Psoas muscle (tissue), 8 donors: ENCODE data around the gene TSC2. TPM values are rescaled to one million over a fixed set of nuclear protein-coding genes. Genes with fewer than 3 reads are reported as not detected.
A peak's percentile ranks its signal among the peaks of the same experiment; 100 is the strongest.
"Not testable (repeated sequence)": the region's sequence is repeated elsewhere in the genome, so short reads cannot be mapped to it uniquely, and the experiment has no call there.

Source experiments
- ATAC-seq, 4 donors: fragments of 200-7000 bp; cut with Tn5 transposase; one replicate each; pipeline ENCODE4 v1.9.1; 2020; ENCODE audit warnings: moderate library complexity in 3 of 4, mild to moderate bottlenecking in 2 of 4
- DNase-seq, 2 donors: peaks; one replicate each; pipeline ENCODE4 v3.0.0-alpha.2; 2020
- H3K27ac ChIP-seq: fragments of 200-600 bp; one replicate; pipeline ENCODE4 v1.8.0; 2022
- H3K27me3 ChIP-seq, 3 donors: fragments of 200-600 bp in 1 of 3; one replicate each; pipeline versions ENCODE4 v1.6.1 to v1.8.0; 2013 to 2022; ENCODE audit warnings: low read length in 2 of 3, mild to moderate bottlenecking in 2 of 3, moderate library complexity in 1 of 3; ENCODE audit not compliant: insufficient read depth in 3 of 3
- H3K36me3 ChIP-seq, 2 donors: fragments of 200-600 bp in 1 of 2; one replicate each; pipeline versions ENCODE4 v1.6.1 to v1.8.0; 2013 to 2022; ENCODE audit warnings: low read depth in 1 of 2, mild to moderate bottlenecking in 1 of 2, moderate library complexity in 1 of 2; ENCODE audit not compliant: insufficient read depth in 1 of 2
- H3K4me1 ChIP-seq: fragments of 200-600 bp; one replicate; pipeline ENCODE4 v1.8.0; 2022
- H3K4me3 ChIP-seq: fragments of 200-600 bp; one replicate; pipeline ENCODE4 v1.8.0; 2022; ENCODE audit warnings: mild to moderate bottlenecking
- H3K9me3 ChIP-seq: fragments of 200-600 bp; one replicate; pipeline ENCODE4 v1.8.0; 2022
- CTCF ChIP-seq: fragments of 200-600 bp; IDR thresholded peaks from one replicate; pipeline ENCODE4 v1.8.0; 2022; ENCODE audit warnings: antibody characterized with exemption
- WGBS, 3 donors: extraction: QIAGEN DNeasy Blood & Tissue Kit; methylation state at CpG; one replicate each; pipeline versions ENCODE4 v1.1.6 to v1.1.7; 2013; 5-methylcytosine and 5-hydroxymethylcytosine counted together
- intact Hi-C, 2 donors: fragments of 100-400 bp; cut with DNase I; formaldehyde crosslinking; loops; one replicate each; pipeline versions ENCODE4 v1.11.0 to v1.14.2; 2022
- polyA plus RNA-seq, 3 donors: library from polyadenylated mRNA; stranded (reverse); fragments of 200-250 nt; gene quantifications; one replicate each; pipeline ENCODE4 v1.2.3, GENCODE V29; 2013
- total RNA-seq, 4 donors: library from RNA; stranded (reverse); fragmentation: NEBNext Ultra II Directional in 2 of 4; extraction: Animal tissue kit (Norgen Biotek cat#: 25700) in 2 of 4; gene quantifications; one replicate each; pipeline versions ENCODE4 v1.2.1 to v1.2.4, GENCODE V29; 2021 to 2023
- donor health status: healthy with polysubstance abuse.
- donor health status: DM: no; HTN: no; CAD: no; lungs with moderate emphysema.
- donor health status: Bipolar disorder and iron deficiency.
- donor health status: healthy.
- donor health status: DM: yes; HTN: yes; CAD: no.
- donor health status: DM: no; HTN: no; CAD: no.
- donor health status: DM: no; HTN: no; CAD: no.
- donor health status: DM: yes; HTN: yes; CAD: no.

Gene TSC2
- total and polyA plus RNA-seq, 7 donors: 27.8 to 89.9 (median 60.8) TPM

GRCh38 chr16:2117960-2118722, 70.4 kb downstream of the TSC2 start:
- H3K27me3 ChIP-seq, DNase-seq, intact Hi-C loops, H3K9me3 ChIP-seq, ATAC-seq, H3K4me3 ChIP-seq: not testable (repeated sequence)
- WGBS, 3 donors: 51 to 81% (median 62%) methylated on average over 13 to 31 of the region's 35 CpGs
- H3K4me1 ChIP-seq: peaks cover 23% of the 10 kb centered on the region
- H3K27ac ChIP-seq: peak overlapping the region; percentile 36
- peaks cover 0 to 17% of the 10 kb centered on the region in 2 donors for H3K36me3 ChIP-seq

GRCh38 chr16:2121325-2121724, 73.5 kb downstream of the TSC2 start:
- not testable (repeated sequence) for H3K9me3 ChIP-seq, H3K27me3 ChIP-seq, H3K36me3 ChIP-seq
- ATAC-seq (peak; percentile 30 to 54 (median 46)), DNase-seq (peak; percentile 58 to 75)
- intact Hi-C loops: loop anchor here in 1 of 2 donors (2.0 kb wide), 1 partner anchor 19 kb away; no protein-coding TSS in a partner anchor
- 17 to 41% (median 24%) methylated on average over 5 to 9 of the region's 9 CpGs for WGBS, 3 donors
- Histone ChIP-seq H3K27ac (peak overlapping the region; percentile 99), H3K4me1 (peaks cover 47% of the 10 kb centered on the region), H3K4me3 (peak overlapping the region; percentile 46)
- peak; percentile 42 for TF ChIP-seq CTCF

DNA sequence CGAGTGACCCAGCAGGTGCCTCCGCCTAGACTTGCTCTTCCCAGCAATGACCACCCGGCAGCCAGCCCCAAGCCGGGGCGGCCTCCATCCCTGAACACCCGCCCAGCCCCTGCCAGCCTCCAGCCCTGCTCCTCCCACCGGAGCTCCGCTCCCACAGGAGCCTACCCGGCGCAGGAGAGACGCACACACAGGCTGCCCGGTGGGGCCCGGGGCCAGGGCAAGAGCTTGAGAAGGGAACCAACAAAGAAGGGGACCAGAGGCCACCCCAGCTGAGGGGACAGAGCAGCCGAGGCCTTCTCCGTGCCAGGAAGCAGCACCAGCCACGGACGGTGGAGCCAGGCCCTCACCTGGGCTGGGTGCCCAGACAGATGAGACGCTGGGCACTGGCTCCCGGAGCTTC, 74.1 kb downstream of the TSC2 start:
- ATAC-seq: peak; percentile 49 to 64 (median 60)
- Histone ChIP-seq H3K4me1 (peaks cover 52% of the 10 kb centered on the region), H3K4me3 (peak overlapping the region; percentile 46), H3K9me3 (no peaks in the 10 kb centered on the region), H3K36me3 (no peaks in the 10 kb centered on the region), H3K27ac (peak overlapping the region; percentile 99), H3K27me3 (no peaks in the 10 kb centered on the region)
- 15 to 21% (median 16%) methylated on average over 15 to 19 of the region's 19 CpGs for WGBS, 3 donors
- TF ChIP-seq CTCF: no peak
- peak; percentile 59 to 86 for DNase-seq
- intact Hi-C loops: loop anchor here in 1 of 2 donors (2.0 kb wide), 1 partner anchor 19 kb away; no protein-coding TSS in a partner anchor

GRCh38 chr16:2122429-2122828, 74.6 kb downstream of the TSC2 start:
- no peaks in the 10 kb centered on the region for H3K36me3 ChIP-seq
- peaks cover 57% of the 10 kb centered on the region for H3K4me1 ChIP-seq
- WGBS, 3 donors: 39 to 63% (median 45%) methylated on average over 11 to 17 of the region's 17 CpGs
- H3K4me3 ChIP-seq: peak overlapping the region; percentile 46
- intact Hi-C loops: no loop called here
- no peak for DNase-seq
- H3K27me3 ChIP-seq: no peaks in the 10 kb centered on the region
- TF ChIP-seq CTCF: no peak
- ATAC-seq: no peak
- peak overlapping the region; percentile 99 for H3K27ac ChIP-seq
- no peaks in the 10 kb centered on the region for H3K9me3 ChIP-seq

DNA sequence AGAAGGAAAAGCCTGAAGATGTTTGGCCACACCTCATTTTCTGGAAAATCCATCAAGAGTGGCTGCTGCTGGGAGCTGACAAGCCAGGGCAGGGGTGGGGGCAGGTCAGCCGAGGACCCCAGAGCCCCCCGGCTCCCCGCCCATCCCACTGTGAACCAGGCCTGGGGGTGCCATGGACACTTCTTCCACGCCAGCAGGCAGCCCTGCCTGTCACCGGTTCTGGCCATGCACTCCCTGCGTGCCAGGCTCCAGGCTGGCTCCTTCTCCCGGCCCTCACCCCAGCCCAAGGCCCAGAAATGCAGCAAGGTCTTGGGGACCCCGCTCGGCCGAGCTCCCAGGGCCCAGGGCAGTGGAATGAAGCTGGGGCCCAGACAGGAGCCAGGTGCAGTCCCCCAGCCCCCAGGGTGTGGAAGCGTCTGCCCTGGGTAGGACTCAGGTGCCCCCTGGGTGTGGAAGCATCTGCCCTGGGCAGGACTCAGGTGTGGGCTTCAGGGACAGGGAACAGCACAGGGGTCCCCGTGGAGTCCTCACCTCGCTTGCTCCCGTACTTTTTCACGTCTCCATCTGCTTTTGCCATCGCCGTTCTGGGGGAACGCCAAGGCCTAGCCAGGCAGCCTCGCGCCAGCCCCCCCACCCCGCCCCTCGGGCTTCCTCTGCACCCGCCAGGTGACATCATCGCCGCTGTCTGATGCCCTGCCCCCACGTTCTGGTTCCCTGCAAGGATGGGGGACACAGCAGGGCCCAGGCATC, 75.3 kb downstream of the TSC2 start:
- peaks cover 57% of the 10 kb centered on the region for H3K4me1 ChIP-seq
- H3K9me3 ChIP-seq, H3K27me3 ChIP-seq, H3K36me3 ChIP-seq, intact Hi-C loops: not testable (repeated sequence)
- WGBS, 3 donors: 17 to 29% (median 18%) methylated on average over 13 to 19 of the region's 26 CpGs
- H3K27ac ChIP-seq: peak overlapping the region; percentile 99
- ATAC-seq: peak in 3 of 4 donors; percentile 25 to 58 (median 35)
- peak in 1 of 2 donors; percentile 79 for DNase-seq
- peak overlapping the region; percentile 62 for H3K4me3 ChIP-seq

GRCh38 chr16:2123706-2124376, 76.1 kb downstream of the TSC2 start:
- DNase-seq, H3K36me3 ChIP-seq, H3K9me3 ChIP-seq, intact Hi-C loops, H3K27me3 ChIP-seq: not testable (repeated sequence)
- Histone ChIP-seq H3K4me3 (peak overlapping the region; percentile 62), H3K4me1 (peaks cover 63% of the 10 kb centered on the region), H3K27ac (peak overlapping the region; percentile 99)
- ATAC-seq: peak; percentile 12 to 42 (median 24)
- WGBS, 3 donors: 17 to 49% (median 20%) methylated on average over 14 to 25 of the region's 27 CpGs

- peak; percentile 2 to 19 (median 10) for ATAC-seq
- H3K4me1 ChIP-seq: peaks cover 63% of the 10 kb centered on the region
- peak overlapping the region; percentile 99 for H3K27ac ChIP-seq
- H3K36me3 ChIP-seq, H3K27me3 ChIP-seq, H3K9me3 ChIP-seq, DNase-seq, intact Hi-C loops: not testable (repeated sequence)
- WGBS, 3 donors: 7 to 10% (median 9%) methylated on average over 11 of the region's 11 CpGs
- peak overlapping the region; percentile 62 for H3K4me3 ChIP-seq
Observed at GRCh38 chr16:2124377-2124693, 76.5 kb downstream of the TSC2 start.
